NCI-H748 (cell line): ENCODE data around the gene RUVBL2.
"Not testable (repeated sequence)": the region's sequence is repeated elsewhere in the genome, so short reads cannot be mapped to it uniquely, and the experiment has no call there.

ENCODE experiments used
- DNase-seq: peaks from one replicate; lab custom pipeline; 2025; ENCODE audit not compliant: unreplicated experiment; lab: John Stamatoyannopoulos, UW

RUVBL2 gene

DNA sequence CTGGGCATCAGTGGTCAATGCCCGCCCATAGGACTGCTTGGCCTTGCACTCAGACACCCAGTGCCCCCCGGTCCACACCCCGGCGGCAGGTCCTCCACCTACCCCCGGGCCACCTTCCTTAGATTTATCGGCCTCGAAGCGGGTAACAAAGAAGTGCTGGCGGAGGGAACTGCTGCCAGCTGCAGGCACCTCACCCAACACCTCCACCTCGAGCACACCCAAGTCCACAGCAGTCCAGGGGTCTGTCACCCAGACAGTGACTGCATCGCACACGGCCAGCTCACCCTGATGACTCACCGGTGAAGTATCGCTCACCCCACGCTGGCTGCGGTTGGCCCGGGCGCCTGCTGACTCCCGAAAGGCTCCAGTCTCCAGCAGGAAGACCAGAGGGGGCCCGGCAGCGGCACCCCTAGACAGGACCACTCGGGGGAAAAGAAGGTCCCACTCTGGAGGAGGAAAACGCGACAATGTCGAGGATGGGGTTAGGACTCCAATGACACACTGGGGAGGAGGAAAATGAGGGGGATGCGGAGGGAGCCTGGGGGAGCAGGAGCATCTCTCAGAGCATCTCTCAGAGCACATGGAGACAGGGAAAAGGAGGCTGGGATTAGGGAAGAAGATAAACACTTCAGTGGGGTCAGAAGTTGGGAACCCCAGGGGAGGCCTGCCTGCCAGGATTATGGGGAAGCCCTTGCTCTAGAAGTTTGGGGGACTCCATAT, 45.0 kb downstream of the RUVBL2 start:
- DNase-seq: not testable (repeated sequence)

DNA sequence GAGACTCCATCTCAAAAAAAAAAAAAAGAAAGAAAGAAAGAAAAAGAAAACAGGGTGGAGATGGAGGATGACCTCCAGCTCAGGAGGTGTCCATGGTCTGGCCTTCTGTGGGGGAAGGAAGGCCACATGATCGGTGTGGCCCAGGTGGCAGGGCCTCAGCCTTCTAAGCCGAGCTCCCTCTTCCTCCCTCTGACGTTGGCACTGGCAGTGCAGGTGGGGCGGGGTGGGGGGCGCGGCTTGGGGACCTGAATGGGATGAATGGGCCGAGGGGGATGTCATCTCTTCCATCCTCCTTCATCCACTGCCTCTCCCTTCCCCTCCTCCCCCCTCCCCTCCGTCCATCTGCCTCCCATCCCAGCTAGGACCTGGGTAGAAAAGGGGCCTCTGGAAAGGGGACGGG, 46.0 kb downstream of the RUVBL2 start:
- not testable (repeated sequence) for DNase-seq

DNA sequence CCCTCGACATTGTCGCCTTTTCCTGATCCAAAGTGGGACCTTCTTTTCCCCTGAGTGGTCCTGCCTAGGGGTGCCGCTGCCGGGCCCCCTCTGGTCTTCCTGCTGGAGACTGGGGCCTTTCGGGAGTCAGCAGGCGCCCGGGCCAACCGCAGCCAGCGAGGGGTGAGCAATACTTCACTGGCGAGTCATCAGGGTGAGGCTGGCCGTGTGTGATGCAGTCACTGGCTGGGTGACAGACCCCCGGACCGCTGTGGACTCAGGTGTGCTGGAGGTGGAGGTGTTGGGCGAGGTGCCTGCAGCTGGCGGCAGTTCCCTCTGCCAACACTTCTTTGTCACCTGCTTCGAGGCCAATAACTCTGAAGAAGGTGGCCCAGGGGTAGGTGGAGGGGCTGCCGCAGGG, 48.5 kb downstream of the RUVBL2 start:
- no peak for DNase-seq

DNA sequence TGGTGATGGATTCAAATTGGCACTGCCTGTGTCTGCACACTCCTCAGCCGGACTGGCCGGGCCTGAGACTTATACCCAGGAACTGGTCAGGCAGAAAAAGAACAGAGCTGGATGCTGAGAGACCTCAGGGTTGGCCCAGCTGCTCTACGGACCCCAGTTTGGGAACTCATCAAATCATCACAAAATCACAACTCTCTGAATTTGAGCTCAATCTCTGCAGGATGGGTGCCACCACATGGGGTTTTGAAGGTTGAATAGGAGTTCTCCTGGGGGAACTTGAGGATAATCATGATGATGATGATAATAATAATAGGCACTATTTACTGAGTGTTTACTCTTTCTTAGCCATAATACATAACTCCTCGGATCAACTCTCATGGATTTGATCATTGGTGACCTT, 49.0 kb downstream of the RUVBL2 start:
- not testable (repeated sequence) for DNase-seq

DNA sequence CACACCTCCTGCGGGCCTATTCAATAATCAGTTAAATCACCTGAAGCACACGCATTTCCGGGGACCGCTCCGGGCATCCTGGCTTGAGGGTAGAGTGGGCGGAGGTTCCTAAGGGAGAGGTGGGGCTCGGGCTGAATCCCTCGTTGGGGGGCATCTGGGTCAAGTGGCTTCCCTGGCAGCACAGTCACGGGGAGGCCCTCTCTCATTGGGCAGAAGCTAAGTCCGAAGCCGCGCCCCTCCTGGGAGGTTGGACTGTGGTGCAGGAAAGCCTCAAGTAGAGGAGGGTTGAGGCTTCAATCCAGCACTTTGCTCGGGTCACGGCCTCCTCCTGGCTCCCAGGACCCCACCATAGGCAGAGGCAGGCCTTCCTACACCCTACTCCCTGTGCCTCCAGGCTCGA, 49.9 kb downstream of the RUVBL2 start, which contains the start of gene CGB5:
CGB5 (plus strand) TSS at position 301 of the 400 bp plus-strand sequence. CDS start 362 bp downstream, outside the sequence.
- not testable (repeated sequence) for DNase-seq

DNA sequence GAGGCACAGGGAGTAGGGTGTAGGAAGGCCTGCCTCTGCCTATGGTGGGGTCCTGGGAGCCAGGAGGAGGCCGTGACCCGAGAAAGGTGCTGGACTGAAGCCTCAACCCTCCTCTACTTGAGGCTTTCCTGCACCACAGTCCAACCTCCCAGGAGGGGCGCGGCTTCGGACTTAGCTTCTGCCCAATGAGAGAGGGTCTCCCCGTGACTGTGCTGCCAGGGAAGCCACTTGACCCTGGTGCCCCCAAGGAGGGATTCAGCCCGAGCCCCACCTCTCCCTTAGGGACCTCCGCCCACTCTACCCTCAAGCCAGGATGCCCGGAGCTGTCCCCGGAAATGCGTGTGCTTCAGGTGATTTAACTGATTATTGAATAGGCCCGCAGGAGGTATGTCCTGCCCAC, 55.3 kb downstream of the RUVBL2 start, which contains the start of gene CGB8:
CGB8 (minus strand) TSS at position 101 of the 400 bp plus-strand sequence. CDS start 372 bp downstream, outside the sequence.
- DNase-seq: peak; percentile 30

DNA sequence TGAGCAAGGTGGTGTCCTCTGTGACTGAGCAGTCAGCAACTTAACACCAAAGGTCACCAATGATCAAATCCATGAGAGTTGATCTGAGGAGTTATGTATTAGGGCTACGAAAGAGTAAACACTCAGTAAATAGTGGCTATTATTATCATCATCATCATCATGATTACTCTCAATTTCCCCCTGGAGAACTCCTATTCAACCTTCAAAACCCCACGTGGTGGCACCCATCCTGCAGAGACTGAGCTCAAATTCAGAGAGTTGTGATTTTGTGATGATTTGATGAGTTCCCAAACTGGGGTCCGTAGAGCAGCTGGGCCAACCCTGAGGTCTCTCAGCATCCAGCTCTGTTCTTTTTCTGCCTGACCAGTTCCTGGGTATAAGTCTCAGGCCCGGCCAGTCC, 56.1 kb downstream of the RUVBL2 start:
- DNase-seq: not testable (repeated sequence)

DNA sequence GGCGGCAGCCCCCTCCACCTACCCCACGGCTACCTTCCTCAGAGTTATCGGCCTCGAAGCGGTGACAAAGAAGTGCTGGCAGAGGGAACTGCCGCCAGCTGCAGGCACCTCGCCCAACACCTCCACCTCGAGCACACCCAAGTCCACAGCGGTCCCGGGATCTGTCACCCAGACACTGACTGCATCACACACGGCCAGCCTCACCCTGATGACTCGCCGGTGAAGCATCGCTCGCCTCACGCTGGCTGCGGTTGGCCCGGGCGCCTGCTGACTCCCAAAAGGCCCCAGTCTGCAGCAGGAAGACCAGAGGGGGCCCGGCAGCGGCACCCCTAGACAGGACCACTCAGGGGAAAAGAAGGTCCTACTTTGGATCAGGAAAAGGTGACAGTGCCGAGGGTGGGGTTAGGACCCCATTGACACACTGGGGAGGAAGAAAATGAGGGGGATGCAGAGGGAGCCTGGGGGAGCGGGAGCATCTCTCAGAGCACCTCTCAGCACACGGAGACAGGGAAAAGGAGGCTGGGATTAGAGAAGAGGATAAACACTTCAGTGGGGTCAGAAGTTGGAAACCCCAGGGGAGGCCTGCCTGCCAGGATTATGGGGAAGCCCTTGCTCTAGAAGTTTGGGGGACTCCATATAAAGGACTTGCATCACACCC, 56.8 kb downstream of the RUVBL2 start:
- not testable (repeated sequence) for DNase-seq

DNA sequence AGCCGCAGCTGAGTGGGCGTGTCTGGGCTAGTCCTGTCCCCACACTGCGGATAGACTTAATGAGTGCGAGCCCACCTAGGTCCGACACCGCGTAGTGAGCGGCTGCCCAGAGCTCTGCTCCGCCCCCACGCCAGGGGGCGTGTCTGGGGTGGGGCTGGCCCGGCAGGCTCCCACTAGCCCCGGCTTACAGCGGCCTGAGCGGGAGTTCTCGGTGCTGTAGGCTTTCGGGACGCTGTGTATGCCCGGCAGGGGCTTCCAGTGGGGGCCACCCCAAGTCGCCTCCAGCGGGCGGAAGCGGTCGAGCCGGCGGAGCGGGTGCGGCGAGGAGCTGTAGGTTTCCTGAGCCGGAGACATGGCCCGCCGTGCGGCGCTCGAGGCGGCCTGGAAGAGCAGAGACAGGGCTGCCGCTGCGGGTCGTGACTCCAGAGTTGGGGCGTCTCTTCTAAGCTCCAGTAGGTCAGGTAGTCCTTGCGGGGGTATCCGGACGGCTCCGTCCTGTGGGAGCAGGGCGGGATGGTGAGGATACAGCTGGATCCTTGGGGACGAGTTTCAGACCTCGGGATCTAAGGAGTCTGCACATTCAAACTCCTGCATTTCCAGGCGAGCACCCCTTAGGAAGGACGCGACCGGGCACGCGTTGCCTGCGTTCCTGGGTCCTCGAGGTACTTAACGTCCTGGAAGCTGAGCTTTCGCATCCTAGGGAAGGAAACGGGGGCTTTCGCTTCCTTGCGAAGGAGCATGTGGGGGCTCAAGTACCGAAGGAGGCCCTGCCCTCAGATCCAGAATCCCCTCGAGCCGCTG, 62.6 kb downstream of the RUVBL2 start:
- peak; percentile 87 for DNase-seq

DNA sequence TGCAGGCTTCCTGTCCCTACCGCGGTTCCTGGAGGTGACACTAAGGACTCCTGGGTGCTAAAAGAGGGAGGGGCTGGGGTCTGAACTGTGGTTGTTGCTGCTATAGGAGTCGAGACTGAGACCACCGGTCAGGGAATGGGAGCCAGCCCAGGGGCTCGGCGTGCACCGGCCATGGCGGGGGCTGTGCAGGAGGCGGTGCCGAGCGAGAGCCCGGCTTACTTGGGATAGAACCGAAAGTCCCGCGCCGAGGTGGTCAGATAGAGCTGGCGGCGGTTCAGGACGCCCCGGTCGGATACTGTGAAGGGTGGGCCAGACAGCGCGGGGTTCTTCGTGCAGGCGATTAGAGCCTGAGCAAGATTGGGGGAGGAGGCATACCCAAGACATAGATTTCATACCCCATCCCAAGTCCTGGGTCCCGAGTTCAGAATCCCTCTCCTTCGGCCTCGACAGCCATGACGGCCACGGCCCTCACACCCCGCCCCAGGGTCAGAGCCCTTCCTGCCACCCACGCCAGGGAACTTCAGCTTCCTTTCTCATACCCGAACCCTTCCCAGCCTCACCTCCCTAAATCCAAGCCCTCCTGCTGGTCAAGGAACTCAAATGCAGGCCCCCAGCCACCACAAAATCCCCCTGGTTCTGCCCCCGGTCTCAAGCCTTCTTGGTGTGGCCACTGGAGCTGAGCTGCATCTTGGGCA, 63.4 kb downstream of the RUVBL2 start:
- DNase-seq: not testable (repeated sequence)

DNA sequence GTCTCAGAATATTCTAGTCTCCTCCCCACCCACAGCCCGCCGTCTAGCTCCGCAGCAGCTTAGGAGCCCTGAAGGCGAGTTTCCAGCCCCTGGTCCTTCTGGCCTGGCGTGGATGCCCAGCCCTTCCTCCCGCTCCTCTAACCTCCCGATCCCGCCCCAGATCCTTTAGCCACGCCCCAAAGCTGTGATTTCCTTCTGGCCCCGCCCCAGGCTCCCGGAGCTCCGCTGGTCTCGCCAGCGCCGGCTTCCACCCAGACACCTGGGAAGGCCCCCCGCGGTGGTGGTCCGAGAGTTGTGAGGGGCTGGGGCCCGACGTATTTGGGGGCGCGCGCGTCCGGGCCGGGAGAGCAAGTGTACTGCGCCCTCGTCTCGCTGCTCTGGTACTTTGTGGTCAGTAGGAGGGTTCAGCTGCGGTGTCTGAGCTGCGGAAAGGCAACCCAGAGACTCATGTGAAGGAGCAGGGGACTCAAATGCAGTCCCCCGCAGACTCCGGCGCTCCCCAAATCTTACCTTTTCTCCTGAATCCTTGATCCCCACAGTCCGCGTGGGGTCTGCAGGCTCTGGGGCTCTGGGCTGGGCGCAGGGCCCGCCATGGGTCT, 64.0 kb downstream of the RUVBL2 start, which contains the start of gene CGB7:
CGB7 (minus strand) TSS at position 114 of the 599 bp plus-strand sequence. CDS start 2,374 bp downstream, outside the sequence.
- DNase-seq: peak; percentile 82

DNA sequence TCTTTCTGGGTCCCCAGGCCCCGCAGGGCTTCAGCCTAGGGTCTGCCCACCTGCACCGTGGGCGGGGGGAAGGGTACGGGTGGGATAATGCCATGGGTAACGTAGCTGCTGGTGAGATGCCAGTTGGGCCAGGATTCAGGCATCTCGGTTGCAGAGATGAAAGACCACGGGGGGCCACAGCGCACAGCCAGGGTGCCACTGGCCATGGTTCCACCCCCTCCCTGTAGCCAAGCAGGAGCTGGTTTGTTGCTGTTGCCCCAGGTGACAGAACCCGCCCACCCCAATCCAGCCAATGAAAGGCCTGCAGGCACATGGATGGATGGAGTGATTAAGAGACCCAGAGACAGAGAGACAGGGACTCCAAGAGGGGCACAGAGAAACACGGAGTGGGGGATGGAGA, 64.9 kb downstream of the RUVBL2 start:
- peak; percentile 23 for DNase-seq

DNA sequence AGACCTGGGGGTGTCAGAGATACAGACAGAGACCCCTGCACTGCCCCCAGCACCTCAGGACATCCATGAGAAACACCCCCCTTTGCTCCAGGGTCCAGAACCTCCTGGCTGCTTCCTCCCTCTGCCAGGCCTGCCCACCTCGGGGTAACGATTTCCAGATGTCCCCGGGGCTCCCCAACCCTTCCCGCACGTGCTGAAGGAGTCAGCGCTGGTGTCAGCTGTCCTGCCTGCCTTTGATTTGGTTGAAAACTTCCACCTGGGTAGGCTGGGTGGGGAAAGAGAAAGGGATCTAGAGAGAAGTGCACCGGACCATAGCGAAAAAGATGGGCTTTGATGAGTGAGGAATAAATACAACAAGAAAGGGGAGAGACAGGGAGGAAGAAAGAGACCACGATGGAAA, 65.4 kb downstream of the RUVBL2 start:
- no peak for DNase-seq

DNA sequence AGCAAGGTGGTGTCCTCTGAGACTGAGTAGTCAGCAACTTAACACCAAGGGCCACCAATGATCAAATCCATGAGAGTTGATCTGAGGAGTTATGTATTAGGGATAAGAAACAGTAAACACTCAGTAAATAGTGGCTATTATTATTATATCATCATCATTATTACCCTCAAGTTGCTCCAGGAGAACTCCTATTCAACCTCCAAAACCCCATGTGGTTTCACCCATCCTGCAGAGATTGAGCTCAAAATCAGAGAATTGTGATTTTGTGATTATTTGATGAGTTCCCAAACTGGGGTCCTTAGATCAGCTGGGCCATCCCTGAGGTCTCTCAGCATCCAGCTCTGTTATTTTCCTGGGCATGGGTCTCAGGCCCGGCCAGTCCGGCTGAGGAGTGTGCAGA, 67.3 kb downstream of the RUVBL2 start:
- no peak for DNase-seq

DNA sequence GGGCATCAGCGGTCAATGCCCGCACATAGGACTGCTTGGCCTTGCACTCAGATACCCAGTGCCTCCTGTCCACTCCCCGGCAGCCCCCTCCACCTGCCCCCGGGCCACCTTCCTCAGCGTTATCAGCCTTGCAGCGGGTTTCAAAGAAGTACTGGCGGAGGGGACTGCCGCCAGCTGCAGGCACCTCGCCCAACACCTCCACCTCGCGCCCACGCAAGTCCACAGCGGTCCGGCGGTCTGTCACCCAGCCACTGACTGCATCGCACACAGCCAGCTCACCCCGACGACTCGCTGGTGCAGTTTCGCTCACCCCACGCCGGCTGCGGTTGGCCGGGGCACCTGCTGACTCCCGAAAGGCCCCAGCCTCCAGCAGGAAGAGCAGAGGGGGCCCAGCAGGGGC, 67.8 kb downstream of the RUVBL2 start:
- DNase-seq: no peak

DNA sequence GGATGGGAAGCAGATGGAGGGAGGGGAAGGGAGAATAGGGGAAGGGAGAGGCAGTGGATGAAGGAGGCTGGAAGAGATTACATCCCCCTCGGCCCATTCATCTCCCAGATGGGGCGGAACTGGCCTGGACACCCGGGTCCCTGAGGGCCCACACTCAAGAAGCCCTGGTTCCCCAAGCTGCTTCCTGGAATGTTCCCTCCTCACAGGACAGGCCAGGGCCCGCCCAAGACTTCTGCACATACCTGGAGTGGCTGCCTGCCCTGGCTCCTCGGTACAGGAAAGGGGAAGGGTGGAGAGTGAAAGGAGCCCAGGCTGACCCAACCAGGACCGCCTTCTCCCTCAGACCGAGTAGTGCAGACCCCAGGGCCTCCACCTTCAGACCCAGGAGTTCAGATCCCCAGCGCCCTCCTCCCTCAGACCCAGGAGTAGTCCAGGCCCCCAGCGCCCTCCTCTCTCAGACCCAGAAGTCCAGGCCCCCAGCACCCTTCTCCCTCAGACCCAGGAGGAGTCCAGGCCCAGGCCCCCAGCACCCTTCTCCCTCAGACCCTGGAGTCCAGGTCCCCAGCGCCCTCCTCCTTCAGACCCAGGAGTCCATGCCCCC, 70.4 kb downstream of the RUVBL2 start:
- DNase-seq: no peak

DNA sequence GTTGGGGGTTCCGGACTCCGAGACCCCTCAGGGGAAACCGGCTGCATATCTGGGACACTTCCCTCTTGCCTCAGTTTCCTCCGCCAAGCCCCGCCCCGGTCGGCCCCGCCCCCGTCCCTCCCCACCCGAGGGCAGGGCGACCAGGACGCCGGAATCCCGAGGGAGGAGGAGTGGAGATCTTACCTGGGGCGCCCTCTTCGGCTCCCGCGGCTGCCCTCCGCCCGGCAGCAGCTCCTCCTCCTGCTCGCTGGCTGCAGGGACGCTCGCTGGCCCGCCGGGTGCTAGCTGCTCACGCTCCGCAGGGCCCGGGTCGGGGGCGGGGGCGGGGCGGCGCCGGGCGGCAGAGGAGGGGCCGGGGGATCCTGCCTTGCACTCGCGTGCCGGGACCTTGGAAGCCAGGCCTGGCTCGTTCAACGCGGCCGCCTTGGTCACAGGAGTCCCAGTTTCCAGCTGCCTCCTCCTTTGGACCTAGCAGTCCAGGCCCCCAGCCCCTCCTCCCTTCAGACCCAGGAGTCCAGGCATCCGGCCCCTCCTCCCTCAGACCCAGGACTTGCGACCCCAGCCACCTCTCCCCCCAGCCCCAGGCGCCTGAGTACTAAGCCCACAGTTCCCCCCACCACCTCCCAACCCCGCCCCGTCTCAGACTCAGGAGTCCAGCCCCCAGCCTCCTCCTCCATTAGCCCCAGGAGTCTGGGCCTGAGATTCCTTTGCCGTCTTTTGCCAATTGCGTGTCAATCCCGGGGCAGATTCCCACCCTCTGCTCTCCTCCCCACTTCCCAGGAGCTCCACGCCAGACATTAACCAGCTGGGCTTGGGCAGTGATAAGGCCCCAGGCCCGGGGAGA, 71.3 kb downstream of the RUVBL2 start, which contains the start of gene NTF4:
NTF4 (minus strand) TSS at position 51 of the 844 bp plus-strand sequence. CDS start 2,821 bp downstream, outside the sequence.
- peak; percentile 36 for DNase-seq
